C4-2B (cell line): Measurements from ENCODE around the gene ATG9A.

ENCODE experiments used
- H3K27ac ChIP-seq: fragments of 450-650 bp; 2 replicates; pipeline ENCODE4 v1.5.1; 2017
- ZFX ChIP-seq: fragments of 450-650 bp; IDR thresholded peaks from 2 replicates; pipeline ENCODE4 v1.6.1; 2017
- TF ChIP-seq, protein P1 (sequence below): fragments of 450-650 bp; conservative IDR thresholded peaks from 2 replicates; pipeline ENCODE4 v1.5.1; 2017; ENCODE audit warnings: mild to moderate bottlenecking

The ATG9A gene, protein sequence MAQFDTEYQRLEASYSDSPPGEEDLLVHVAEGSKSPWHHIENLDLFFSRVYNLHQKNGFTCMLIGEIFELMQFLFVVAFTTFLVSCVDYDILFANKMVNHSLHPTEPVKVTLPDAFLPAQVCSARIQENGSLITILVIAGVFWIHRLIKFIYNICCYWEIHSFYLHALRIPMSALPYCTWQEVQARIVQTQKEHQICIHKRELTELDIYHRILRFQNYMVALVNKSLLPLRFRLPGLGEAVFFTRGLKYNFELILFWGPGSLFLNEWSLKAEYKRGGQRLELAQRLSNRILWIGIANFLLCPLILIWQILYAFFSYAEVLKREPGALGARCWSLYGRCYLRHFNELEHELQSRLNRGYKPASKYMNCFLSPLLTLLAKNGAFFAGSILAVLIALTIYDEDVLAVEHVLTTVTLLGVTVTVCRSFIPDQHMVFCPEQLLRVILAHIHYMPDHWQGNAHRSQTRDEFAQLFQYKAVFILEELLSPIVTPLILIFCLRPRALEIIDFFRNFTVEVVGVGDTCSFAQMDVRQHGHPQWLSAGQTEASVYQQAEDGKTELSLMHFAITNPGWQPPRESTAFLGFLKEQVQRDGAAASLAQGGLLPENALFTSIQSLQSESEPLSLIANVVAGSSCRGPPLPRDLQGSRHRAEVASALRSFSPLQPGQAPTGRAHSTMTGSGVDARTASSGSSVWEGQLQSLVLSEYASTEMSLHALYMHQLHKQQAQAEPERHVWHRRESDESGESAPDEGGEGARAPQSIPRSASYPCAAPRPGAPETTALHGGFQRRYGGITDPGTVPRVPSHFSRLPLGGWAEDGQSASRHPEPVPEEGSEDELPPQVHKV

DNA sequence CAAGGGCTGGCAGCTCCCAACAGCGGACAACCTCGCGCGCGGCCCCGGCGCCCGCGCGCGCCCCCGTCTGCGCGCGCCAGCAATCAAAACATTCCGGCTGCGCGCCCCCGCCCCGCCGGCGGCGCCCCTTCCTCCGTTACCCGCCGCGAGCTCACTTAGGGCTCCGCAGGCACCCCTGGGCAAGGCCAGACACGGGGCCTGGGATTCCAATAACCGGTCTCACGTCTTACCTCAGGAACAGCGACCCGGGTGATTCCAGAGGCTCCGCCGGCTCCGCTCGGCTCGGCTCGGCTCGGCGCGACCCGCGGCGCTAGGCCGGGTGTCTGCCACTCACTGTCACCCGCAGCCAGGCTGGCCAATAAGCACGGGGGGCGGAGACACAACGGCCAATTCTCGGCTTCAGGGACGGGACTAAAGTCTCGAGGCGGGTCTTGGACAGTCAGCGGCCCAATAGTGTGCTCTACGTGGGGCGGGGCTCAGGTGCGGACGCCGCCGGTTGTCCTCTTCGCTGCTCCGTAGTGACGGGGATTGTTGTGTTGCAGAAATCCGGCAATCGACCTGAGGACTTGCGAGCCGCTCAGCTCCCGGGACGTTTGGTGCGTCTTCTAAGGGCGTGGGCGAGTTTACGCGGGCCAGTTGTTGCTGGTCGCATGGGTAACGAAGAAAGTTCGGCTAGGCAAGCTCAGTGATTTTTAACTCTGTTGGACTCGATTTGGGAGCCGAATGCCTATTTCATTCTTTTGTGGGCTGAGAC lies at the start of gene ATG9A, which contains the start of gene ANKZF1:
Gene ATG9A, minus strand, starts transcription at position 332 of the 754 bp plus-strand sequence. CDS start 1,612 bp downstream, outside the sequence.
Gene ANKZF1, plus strand, starts transcription at position 502 of the 754 bp plus-strand sequence. CDS start 452 bp downstream, outside the sequence.
- TF ChIP-seq, protein P1, sequence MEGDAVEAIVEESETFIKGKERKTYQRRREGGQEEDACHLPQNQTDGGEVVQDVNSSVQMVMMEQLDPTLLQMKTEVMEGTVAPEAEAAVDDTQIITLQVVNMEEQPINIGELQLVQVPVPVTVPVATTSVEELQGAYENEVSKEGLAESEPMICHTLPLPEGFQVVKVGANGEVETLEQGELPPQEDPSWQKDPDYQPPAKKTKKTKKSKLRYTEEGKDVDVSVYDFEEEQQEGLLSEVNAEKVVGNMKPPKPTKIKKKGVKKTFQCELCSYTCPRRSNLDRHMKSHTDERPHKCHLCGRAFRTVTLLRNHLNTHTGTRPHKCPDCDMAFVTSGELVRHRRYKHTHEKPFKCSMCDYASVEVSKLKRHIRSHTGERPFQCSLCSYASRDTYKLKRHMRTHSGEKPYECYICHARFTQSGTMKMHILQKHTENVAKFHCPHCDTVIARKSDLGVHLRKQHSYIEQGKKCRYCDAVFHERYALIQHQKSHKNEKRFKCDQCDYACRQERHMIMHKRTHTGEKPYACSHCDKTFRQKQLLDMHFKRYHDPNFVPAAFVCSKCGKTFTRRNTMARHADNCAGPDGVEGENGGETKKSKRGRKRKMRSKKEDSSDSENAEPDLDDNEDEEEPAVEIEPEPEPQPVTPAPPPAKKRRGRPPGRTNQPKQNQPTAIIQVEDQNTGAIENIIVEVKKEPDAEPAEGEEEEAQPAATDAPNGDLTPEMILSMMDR, result no peak
- peak; percentile 68; the same call in 1 of the 2 replicates for TF ChIP-seq ZFX
- H3K27ac ChIP-seq, result peak within 1 kb of the TSS; percentile 88

- peak overlapping the region; percentile 69 for H3K27ac ChIP-seq
- TF ChIP-seq ZFX, result no peak
- TF ChIP-seq, protein P1, result no peak
These were observed 49.3 kb upstream of the ATG9A start for GRCh38 chr2:219278655-219279150.

DNA sequence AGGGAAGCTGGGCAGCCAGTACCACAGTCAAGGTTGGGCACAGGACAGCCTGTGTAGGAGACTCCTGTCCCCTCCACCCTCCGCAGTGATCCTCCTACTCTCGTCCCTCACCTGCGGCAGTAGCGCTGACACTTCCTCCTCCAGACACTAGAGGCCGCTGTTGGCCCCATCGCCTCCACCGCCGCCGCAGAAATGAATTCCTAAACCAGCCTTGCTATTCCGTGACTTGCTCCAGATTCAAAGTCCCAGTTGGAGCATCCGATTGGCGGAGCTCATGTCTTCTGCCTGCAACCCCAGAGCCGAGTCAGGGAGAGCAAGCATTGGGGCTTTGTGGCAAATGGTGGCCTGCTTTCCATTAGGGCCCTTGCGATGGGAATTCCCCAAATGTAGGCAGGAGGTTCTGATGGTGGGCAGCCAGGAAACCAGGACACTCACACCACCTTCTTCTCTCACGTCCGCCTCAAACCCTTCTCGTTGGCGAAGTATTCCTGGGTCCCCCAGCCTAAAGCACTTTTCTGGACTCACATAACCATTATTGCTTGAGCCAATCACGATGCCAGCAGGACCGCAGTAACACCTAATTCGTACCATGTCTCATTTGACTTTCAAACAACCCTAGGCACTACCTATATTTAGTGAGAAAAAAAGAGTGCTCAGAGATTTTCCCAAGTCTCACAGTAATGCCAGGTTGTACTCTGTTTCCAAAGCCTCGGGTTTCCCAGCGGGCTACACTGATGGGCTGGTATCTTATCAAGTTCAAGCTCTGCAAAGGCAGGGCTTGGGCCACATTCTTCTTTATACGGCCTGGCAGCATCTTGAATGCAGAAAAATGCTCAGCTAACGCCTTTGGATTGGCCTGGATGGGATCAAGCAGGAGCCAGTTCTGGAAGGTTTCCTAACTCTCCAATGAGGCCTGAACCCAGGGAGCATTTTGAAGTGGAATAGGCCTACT lies 48.5 kb upstream of the ATG9A start:
- H3K27ac ChIP-seq, result 0 out of 2 replicates have a peak overlapping the region, but pooled peaks have one; percentile 69
- no peak for TF ChIP-seq ZFX
- TF ChIP-seq, protein P1, result peak; percentile 97

GRCh38 chr2:219274361-219274921 lies 45.0 kb upstream of the ATG9A start:
- TF ChIP-seq, protein P1, result no peak
- TF ChIP-seq ZFX, result no peak
- H3K27ac ChIP-seq, result no peak overlapping the region

- H3K27ac ChIP-seq, result no peak overlapping the region
- no peak for TF ChIP-seq ZFX
- TF ChIP-seq, protein P1, result no peak
These were observed 44.5 kb upstream of the ATG9A start for GRCh38 chr2:219273937-219274336.

DNA sequence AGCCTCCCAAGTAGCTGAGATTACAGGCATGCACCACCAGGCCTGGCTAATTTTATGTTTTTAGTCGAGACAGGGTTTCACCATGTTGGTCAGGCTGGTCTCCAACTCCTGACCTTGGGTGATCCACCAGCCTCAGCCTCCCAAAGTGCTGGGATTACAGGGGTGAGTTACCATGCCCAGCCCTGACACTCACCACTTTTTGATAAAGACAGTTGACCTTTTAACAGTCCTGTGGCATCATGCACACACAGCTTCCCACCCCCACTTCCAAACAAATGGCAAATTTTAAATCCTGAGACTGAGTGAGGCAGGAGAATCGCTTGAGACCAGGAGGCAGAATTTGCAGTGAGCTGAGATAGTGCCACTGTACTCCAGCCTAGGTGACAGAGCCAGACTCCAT lies 43.6 kb upstream of the ATG9A start:
- TF ChIP-seq, protein P1, result no peak
- no peak for TF ChIP-seq ZFX
- no peak overlapping the region for H3K27ac ChIP-seq
